HepG2 (cell line): Measurements from ENCODE around the gene ALDH1A1. TPM values are rescaled to one million over a fixed set of nuclear protein-coding genes. Genes with fewer than 3 reads are reported as not detected.

Source experiments
- ATAC-seq: fragments of 200-7000 bp; cut with Tn5 transposase; 3 replicates; pipeline ENCODE4 v1.9.1; 2020; ENCODE audit warnings: mild to moderate bottlenecking, moderate library complexity
- BruUV-seq: library from RNA; stranded (reverse); fragments of 400-500 nt; replicated peaks from 2 replicates; lab custom pipeline; 2021; lab: Mats Ljungman, UMichigan
- CTCF ChIA-PET: fragments of 300-600 bp; formaldehyde crosslinking; extraction: SDS; loops from one replicate; lab custom pipeline; 2021; ENCODE audit warnings: low total read pairs, inconsistent platforms, low intra/inter-chr PET ratio; lab: Yijun Ruan, JAX
- POLR2A ChIA-PET: fragments of 350-600 bp; sonication (Branson Sonifier 250); formaldehyde crosslinking; loops from one replicate; lab custom pipeline; 2020; ENCODE audit warnings: antibody characterized with exemption, inconsistent platforms; lab: Yijun Ruan, JAX
- DNase-seq: peaks from one replicate; pipeline ENCODE4 v3.0.0-alpha.2; 2015; ENCODE audit warnings: low spot score
- FAIRE-seq: peaks from 3 replicates; lab custom pipeline; 2011; peaks lifted over from hg19 to GRCh38; lab: Jason Lieb, UNC
- H2AFZ ChIP-seq: one replicate; pipeline ENCODE4 v1.6.1; 2011; ENCODE audit warnings: low read length, inconsistent platforms
- H3K27ac ChIP-seq: fragments of 300-600 bp; 3 replicates; pipeline ENCODE4 v1.8.0; 2011; ENCODE audit warnings: mixed run types, mild to moderate bottlenecking, mixed read lengths, low read length, inconsistent platforms; ENCODE audit not compliant: insufficient read depth; ENCODE audit errors: extremely low read length
- H3K27me3 ChIP-seq, 2 experiments: fragments of 200-600 bp in 1 of 2; 2 replicates in 1 of 2; 3 replicates in 1 of 2; pipeline versions ENCODE4 v1.6.0 to v1.8.0; 2011; ENCODE audit warnings: low read length in 2 of 2, mild to moderate bottlenecking in 2 of 2, moderate library complexity in 2 of 2, inconsistent platforms in 1 of 2; ENCODE audit not compliant: insufficient read depth in 2 of 2, control insufficient read depth in 1 of 2
- H3K36me3 ChIP-seq, 2 experiments: fragments of 200-600 bp in 1 of 2; replicated peaks in 1 of 2; 2 replicates in 1 of 2; 3 replicates in 1 of 2; pipeline versions ENCODE4 v1.5.1 to v1.8.0; 2011; ENCODE audit warnings: low read length in 2 of 2, inconsistent platforms in 1 of 2; ENCODE audit not compliant: insufficient read depth in 2 of 2, control insufficient read depth in 1 of 2
- H3K4me1 ChIP-seq: 2 replicates; pipeline ENCODE4 v1.5.1; 2012; ENCODE audit warnings: low read length, inconsistent platforms; ENCODE audit not compliant: insufficient read depth
- H3K4me2 ChIP-seq: 2 replicates; pipeline ENCODE4 v1.6.0; 2011; ENCODE audit warnings: low read depth, low read length, inconsistent platforms
- H3K4me3 ChIP-seq, 3 experiments: fragments of 200-600 bp in 1 of 3; sonication (generic), shearing (Covaris generic) in 1 of 3; replicated peaks in 1 of 3; 2 replicates each; pipeline ENCODE4 v1.5.1; 2011 to 2016; ENCODE audit warnings: low read length in 3 of 3, inconsistent platforms in 2 of 3, low read depth in 2 of 3, mild to moderate bottlenecking in 2 of 3, control low read depth in 1 of 3, mixed read lengths in 1 of 3; ENCODE audit not compliant: insufficient read depth in 1 of 3
- H3K79me2 ChIP-seq: one replicate; pipeline ENCODE4 v1.6.1; 2011; ENCODE audit warnings: low read length, inconsistent platforms; ENCODE audit not compliant: insufficient read depth
- H3K9ac ChIP-seq: 2 replicates; pipeline ENCODE4 v1.6.0; 2011; ENCODE audit warnings: mild to moderate bottlenecking, low read depth, low read length, inconsistent platforms; ENCODE audit not compliant: insufficient read depth
- H3K9me3 ChIP-seq: 2 replicates; pipeline ENCODE4 v1.5.1; 2012; ENCODE audit warnings: mild to moderate bottlenecking, low read length
- H4K20me1 ChIP-seq: 2 replicates; pipeline ENCODE4 v1.6.0; 2011; ENCODE audit warnings: inconsistent platforms, mild to moderate bottlenecking, low read length, moderate library complexity; ENCODE audit not compliant: insufficient read depth
- DMAP1 ChIP-seq: IDR thresholded peaks from 2 replicates; pipeline ENCODE4 v1.6.1; 2016
- EHMT2 ChIP-seq: fragments of 200-600 bp; sonication (generic); IDR thresholded peaks from 2 replicates; pipeline ENCODE4 v1.7.0; 2017; ENCODE audit warnings: antibody characterized with exemption, low read depth, low read length, borderline replicate concordance
- ETV6 ChIP-seq: sonication (generic); formaldehyde crosslinking; conservative IDR thresholded peaks from 2 replicates; pipeline ENCODE4 v1.4.0; 2020; ENCODE audit warnings: missing genetic modification reagents
- KAT8 ChIP-seq: IDR thresholded peaks from 2 replicates; pipeline ENCODE4 v1.6.1; 2016; ENCODE audit warnings: missing genetic modification reagents, missing compliant biosample characterization
- POLR2G ChIP-seq: fragments of 200-400 bp; formaldehyde crosslinking; IDR thresholded peaks from 2 replicates; pipeline ENCODE4 v1.6.1; 2018; ENCODE audit warnings: mild to moderate bottlenecking, low read depth, low read length, moderate library complexity
- RBFOX2 ChIP-seq: fragments of 200-400 bp; formaldehyde crosslinking; IDR thresholded peaks from 2 replicates; pipeline ENCODE4 v1.6.1; 2017; ENCODE audit warnings: low read depth, mild to moderate bottlenecking, low read length
- SRF ChIP-seq: IDR thresholded peaks from 2 replicates; pipeline ENCODE4 v1.6.1; 2011; ENCODE audit warnings: mild to moderate bottlenecking, low read depth, low read length, moderate library complexity
- ZC3H4 ChIP-seq: sonication (generic); formaldehyde crosslinking; IDR thresholded peaks from 2 replicates; pipeline ENCODE4 v1.4.0; 2020; ENCODE audit warnings: missing genetic modification reagents, borderline replicate concordance
- WGBS: methylation state at CpG from one replicate; pipeline ENCODE4 v1.1.6; 2017; ENCODE audit warnings: low lambda C conversion rate; 5-methylcytosine and 5-hydroxymethylcytosine counted together
- in situ Hi-C: cut with HindIII; loops from 2 replicates; pipeline ENCODE4 v1.10.0; 2017; ENCODE audit warnings: low pct_unique_long_range_greater_than_20kb; ENCODE audit not compliant: extremely low pct_ligation_motif_present
- intact Hi-C: fragments of 100-400 bp; cut with micrococcal nuclease; formaldehyde crosslinking; loops from one replicate; pipeline ENCODE4 v1.10.0; 2022; ENCODE audit not compliant: unreplicated experiment
- polyA plus RNA-seq, 8 experiments: library from polyadenylated mRNA; depleted of rRNA in 3 of 8; stranded (reverse) in 7 of 8; unstranded in 1 of 8; fragments of >200 nt; fragmentation: Illumina TruSeq in 4 of 8; extraction: Trizol in 4 of 8; gene quantifications; 2 replicates each; pipeline versions ENCODE4 v1.2.1 to v1.2.3, GENCODE V29; 2011 to 2016; ENCODE audit warnings: low read depth in 4 of 8, missing spikeins in 1 of 8, mixed read lengths in 1 of 8; ENCODE audit not compliant: insufficient read depth in 1 of 8
- total RNA-seq, 5 experiments: library from RNA; depleted of rRNA; stranded (reverse); fragments of >200 nt; fragmentation: Illumina TruSeq; extraction: Trizol; gene quantifications; 2 replicates each; pipeline ENCODE4 v1.2.3, GENCODE V29; 2016; ENCODE audit warnings: low read depth in 1 of 5
- TF ChIP-seq, protein P1 (sequence below): sonication (generic); formaldehyde crosslinking; IDR thresholded peaks from 2 replicates; pipeline ENCODE4 v1.8.1; 2023; ENCODE audit warnings: mild to moderate bottlenecking, moderate library complexity, missing genetic modification reagents

The ALDH1A1 gene
- total and polyA plus RNA-seq, 2 of the 13 experiments (the other 11 are each of a cell fraction or from before 2014, with no cell fraction given), result 88.2 to 439 TPM

GRCh38 chr9:72984226-72984947, 31.5 kb upstream of the ALDH1A1 start:
- in situ Hi-C loops, result no loop called here
- TF ChIP-seq EHMT2 (peak; percentile 40; the same call in 1 of the 2 replicates), ETV6 (no peak), KAT8 (CRISPR knock-in tag) (0 out of 2 replicates have a peak, but pooled peaks have one; percentile 0), SRF (no peak), POLR2G (peak; percentile 37; the same call in 1 of the 2 replicates), DMAP1 (0 out of 2 replicates have a peak, but pooled peaks have one; percentile 6), ZC3H4 (CRISPR knock-in tag) (0 out of 2 replicates have a peak, but pooled peaks have one; percentile 35), RBFOX2 (peak; percentile 32)
- TF ChIP-seq, protein P1, sequence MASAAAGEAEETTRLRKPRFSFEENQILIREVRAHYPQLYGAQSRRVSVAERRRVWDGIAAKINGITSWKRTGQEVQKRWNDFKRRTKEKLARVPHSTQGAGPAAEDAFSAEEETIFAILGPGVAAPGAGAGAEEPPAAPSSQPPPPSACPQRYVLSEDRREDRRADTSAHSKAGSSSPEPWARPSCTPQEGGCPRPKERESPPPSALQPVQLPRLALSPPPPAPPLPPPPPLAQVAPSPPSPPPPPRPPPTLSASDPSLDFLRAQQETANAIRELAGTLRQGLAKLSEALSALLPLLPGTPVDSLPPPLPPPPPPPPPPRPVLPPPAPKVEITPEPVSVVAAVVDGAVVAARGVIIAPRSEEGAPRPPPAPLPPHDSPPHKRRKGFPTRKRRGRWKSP, result no peak
- ATAC-seq (peak; percentile 37), FAIRE-seq (no peak), DNase-seq (no peak)
- Histone ChIP-seq H3K27ac (peak overlapping the region; percentile 99), H3K4me2 (peak overlapping the region; percentile 73), H3K9ac (peak overlapping the region; percentile 67), H3K4me1 (peaks cover 70% of the 10 kb centered on the region), H3K9me3 (no peaks in the 10 kb centered on the region), H3K79me2 (no peaks in the 10 kb centered on the region), H4K20me1 (no peaks in the 10 kb centered on the region), H3K36me3 (no peaks in the 10 kb centered on the region), H2AFZ (peak overlapping the region; percentile 58), H3K27me3 (no peaks in the 10 kb centered on the region), H3K4me3 (peak overlapping the region in 1 of 3 experiments; percentile 40; a peak in 1 of 6 replicates)
- POLR2A ChIA-PET, result interaction anchor here (0.7 to 2.4 kb wide), 11 partner anchors 10 to 126 kb away, joined by 3 to 22 read pairs (median 4); no protein-coding TSS in a partner anchor
- 50% methylated on average over 2 of the region's 2 CpGs for WGBS
- intact Hi-C loops, result no loop called here
- CTCF ChIA-PET, result no interaction called here
- no TSS peak for BruUV-seq
